Measurements from ENCODE around the gene CAPNS1. TPM values are rescaled to one million over a fixed set of nuclear protein-coding genes. Genes with fewer than 3 reads are reported as not detected.

Gene CAPNS1
- total RNA-seq, 4 donors from 2014 or later, result 179 to 235 (median 213) TPM

DNA sequence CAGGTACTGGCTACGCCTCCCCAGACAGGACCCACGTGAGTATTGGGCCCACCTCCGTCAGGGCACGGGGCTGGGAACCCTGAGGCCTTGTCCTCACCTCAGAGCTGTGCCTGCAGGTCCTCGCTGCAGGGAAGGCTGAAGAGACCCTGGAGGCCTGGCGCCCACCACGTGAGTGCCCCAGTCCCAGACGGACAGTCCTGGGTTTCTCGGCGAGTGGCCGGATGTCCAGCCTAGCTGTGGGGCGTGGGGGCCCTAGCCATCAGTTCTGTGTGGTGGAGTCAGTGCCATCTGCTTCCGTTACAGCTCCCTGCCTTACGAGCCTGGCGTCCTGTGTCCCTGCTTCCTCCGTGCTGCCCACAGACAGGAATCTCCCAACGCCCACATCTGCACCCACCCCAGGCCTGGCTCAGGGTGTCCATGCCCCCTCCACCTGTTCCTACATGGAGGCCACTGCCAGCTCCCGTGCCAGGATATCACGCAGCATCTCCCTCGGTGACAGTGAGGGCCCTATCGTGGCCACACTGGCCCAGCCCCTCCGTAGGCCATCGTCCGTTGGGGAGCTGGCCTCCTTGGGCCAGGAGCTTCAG, 36.7 kb upstream of the CAPNS1 start:
- Histone ChIP-seq H3K27me3 (no peaks in the 10 kb centered on the region), H3K27ac (no peak overlapping the region), H3K9me3 (no peaks in the 10 kb centered on the region), H3K36me3 (peaks cover 0 to 54% (median 0%) of the 10 kb centered on the region in 3 donors), H3K4me1 (peaks cover 0 to 7% (median 0%) of the 10 kb centered on the region in 4 donors), H3K4me3 (no peak overlapping the region)
- TF ChIP-seq POLR2A (IDR thresholded peaks at IDR 0.05) (no peak), EP300 (IDR thresholded peaks at IDR 0.05) (no peak)
- TF ChIP-seq, protein P1, sequence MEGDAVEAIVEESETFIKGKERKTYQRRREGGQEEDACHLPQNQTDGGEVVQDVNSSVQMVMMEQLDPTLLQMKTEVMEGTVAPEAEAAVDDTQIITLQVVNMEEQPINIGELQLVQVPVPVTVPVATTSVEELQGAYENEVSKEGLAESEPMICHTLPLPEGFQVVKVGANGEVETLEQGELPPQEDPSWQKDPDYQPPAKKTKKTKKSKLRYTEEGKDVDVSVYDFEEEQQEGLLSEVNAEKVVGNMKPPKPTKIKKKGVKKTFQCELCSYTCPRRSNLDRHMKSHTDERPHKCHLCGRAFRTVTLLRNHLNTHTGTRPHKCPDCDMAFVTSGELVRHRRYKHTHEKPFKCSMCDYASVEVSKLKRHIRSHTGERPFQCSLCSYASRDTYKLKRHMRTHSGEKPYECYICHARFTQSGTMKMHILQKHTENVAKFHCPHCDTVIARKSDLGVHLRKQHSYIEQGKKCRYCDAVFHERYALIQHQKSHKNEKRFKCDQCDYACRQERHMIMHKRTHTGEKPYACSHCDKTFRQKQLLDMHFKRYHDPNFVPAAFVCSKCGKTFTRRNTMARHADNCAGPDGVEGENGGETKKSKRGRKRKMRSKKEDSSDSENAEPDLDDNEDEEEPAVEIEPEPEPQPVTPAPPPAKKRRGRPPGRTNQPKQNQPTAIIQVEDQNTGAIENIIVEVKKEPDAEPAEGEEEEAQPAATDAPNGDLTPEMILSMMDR (IDR thresholded peaks at IDR 0.05), result no peak
- WGBS, 2 donors, result 93 to 96% methylated on average over 16 to 20 of the region's 24 CpGs
- no peak for DNase-seq (ENCODE audit: low spot score in 2 of 2)

DNA sequence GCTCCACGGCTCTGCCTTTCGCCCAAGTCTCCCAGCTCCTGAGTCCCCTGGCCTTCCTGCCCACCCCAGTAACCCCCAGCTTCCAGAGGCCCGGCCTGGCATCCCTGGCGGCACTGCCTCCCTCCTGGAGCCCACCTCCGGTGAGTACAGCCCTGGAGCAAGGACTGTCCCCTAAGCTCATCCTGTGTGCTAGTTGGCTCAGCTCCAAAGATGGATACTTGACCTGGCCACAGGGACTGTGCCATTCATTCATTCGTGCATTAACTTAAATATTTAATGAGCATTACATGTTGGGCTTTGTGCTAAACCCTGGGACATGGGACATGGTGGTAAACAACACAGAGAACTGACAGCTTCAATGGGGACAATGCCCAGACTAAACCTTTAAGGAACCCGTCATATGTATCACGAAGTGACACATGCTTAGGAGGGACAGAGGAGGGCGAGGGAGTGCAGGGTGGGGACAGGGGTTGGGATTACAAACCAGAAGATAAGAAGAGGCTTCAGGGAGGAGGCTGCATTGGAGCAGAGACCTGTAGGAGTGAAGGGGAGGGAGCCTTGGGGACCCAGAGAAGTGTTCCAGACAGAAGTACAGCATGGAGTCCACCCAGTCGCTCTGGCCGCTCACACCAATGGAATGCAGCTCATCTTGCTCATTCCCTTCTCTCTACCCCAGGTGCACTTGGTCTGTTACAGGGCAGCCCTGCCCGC, 35.9 kb upstream of the CAPNS1 start:
- Histone ChIP-seq H3K4me3 (no peak overlapping the region), H3K27me3 (no peaks in the 10 kb centered on the region), H3K4me1 (peaks cover 0 to 7% (median 0%) of the 10 kb centered on the region in 4 donors), H3K9me3 (no peaks in the 10 kb centered on the region), H3K27ac (no peak overlapping the region), H3K36me3 (peaks cover 0 to 63% (median 0%) of the 10 kb centered on the region in 3 donors)
- no peak for DNase-seq (ENCODE audit: low spot score in 2 of 2)
- no peak for TF ChIP-seq EP300 (IDR thresholded peaks at IDR 0.05)
- TF ChIP-seq POLR2A (IDR thresholded peaks at IDR 0.05), result no peak
- TF ChIP-seq, protein P1 (IDR thresholded peaks at IDR 0.05), result no peak
- WGBS, 2 donors, result 91 to 95% methylated on average over 12 of the region's 12 CpGs

DNA sequence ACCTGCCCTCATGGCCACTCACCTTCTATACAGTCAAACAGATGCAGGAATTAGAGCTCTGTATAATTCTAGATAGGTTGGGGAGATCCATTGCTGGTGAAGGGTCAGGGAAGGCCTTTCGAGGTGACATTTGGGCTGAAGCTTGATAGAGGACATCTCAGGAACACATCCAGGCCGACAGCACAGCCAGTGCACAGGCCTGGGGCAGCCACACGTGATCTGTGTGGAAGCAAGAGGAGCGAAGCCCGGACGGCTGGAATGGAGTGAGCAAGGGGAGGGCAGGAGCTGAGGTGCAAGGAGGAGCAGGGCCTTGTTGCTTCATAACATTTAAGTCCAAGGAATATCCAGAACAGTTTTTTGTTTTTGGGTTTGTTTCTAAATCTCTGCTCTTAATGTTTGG, 33.4 kb upstream of the CAPNS1 start:
- no peaks in the 10 kb centered on the region for H3K9me3 ChIP-seq
- H3K27ac ChIP-seq, result no peak overlapping the region
- no peak overlapping the region for H3K4me3 ChIP-seq
- H3K4me1 ChIP-seq, result no peaks in the 10 kb centered on the region
- 79 to 89% methylated on average over 6 of the region's 6 CpGs for whole genome bisulfite sequencing, 2 donors
- no peak for DNase-seq (ENCODE audit: low spot score in 2 of 2)
- TF ChIP-seq, protein P1 (IDR thresholded peaks at IDR 0.05), result no peak
- TF ChIP-seq EP300 (IDR thresholded peaks at IDR 0.05) (no peak), POLR2A (IDR thresholded peaks at IDR 0.05) (no peak)
- peaks cover 0 to 87% (median 0%) of the 10 kb centered on the region in 3 donors for H3K36me3 ChIP-seq
- H3K27me3 ChIP-seq, result no peaks in the 10 kb centered on the region

DNA sequence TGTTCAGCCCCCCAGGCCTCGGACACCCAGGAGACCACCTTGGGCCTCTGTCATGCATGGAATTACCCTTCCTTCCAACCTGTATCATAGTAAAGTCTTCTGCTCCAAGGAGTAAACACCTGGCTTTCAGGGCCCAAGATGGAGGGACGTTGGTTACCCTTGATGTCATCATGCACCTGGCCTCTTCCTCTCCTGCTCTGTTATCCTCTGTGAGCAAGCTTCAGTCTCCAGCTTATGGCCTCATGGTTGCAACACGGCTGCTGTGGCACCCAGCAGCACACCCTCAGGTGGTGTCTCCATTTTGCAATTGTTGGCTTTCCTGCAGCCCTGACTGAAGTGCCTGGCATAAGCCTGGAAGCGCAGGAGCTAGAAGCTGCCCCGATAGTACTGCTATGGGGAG, 32.9 kb upstream of the CAPNS1 start:
- no peaks in the 10 kb centered on the region for H3K27me3 ChIP-seq
- peaks cover 0 to 93% (median 0%) of the 10 kb centered on the region in 3 donors for H3K36me3 ChIP-seq
- no peak for DNase-seq (ENCODE audit: low spot score in 2 of 2)
- 95 to 96% methylated on average over 5 of the region's 5 CpGs for WGBS, 2 donors
- TF ChIP-seq POLR2A (IDR thresholded peaks at IDR 0.05) (no peak), EP300 (IDR thresholded peaks at IDR 0.05) (no peak)
- TF ChIP-seq, protein P1 (IDR thresholded peaks at IDR 0.05), result no peak
- no peaks in the 10 kb centered on the region for H3K9me3 ChIP-seq
- no peak overlapping the region for H3K27ac ChIP-seq
- no peak overlapping the region for H3K4me3 ChIP-seq
- H3K4me1 ChIP-seq, result no peaks in the 10 kb centered on the region

DNA sequence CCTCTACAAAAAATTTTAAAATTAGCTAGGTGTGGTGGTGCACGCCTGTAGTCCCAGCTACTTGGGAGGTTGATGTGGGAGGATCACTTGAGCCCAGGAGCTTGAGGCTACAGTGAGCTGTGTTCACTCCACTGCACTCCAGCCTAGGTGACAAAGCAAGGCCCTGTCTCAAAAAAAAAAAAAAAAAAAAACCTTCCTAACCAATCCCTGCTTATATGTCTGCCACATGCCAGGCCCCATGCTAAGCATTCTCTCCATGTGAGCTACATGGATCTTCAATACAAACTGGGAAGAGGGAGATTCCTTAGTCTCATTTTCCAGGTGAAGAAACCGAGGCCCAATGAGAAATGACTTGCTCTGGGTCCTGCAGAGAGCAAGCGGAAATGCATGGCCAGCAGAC, 31.2 kb upstream of the CAPNS1 start:
- Histone ChIP-seq H3K4me1 (peaks cover 0 to 13% (median 5%) of the 10 kb centered on the region in 4 donors), H3K4me3 (no peak overlapping the region), H3K36me3 (peaks cover 0 to 95% (median 3%) of the 10 kb centered on the region in 3 donors), H3K27ac (no peak overlapping the region), H3K27me3 (no peaks in the 10 kb centered on the region), H3K9me3 (no peaks in the 10 kb centered on the region)
- DNase-seq (ENCODE audit: low spot score in 2 of 2), result no peak
- TF ChIP-seq EP300 (IDR thresholded peaks at IDR 0.05) (no peak), POLR2A (IDR thresholded peaks at IDR 0.05) (no peak)
- TF ChIP-seq, protein P1 (IDR thresholded peaks at IDR 0.05), result no peak
- WGBS, 2 donors, result 85 to 95% methylated on average over 3 of the region's 3 CpGs
